ENCODE results near the gene TMEM86A.

- TF ChIP-seq ZNF367 (CRISPR knock-in tag; IDR thresholded peaks at IDR 0.05; ENCODE audit: borderline replicate concordance) (no peak), USF2 (IDR thresholded peaks at IDR 0.05; ENCODE audit: low read depth, low read length) (no peak), USF2 (CRISPR knock-in tag; IDR thresholded peaks at IDR 0.05; ENCODE audit: borderline replicate concordance) (no peak), ZNF3 (CRISPR knock-in tag; IDR thresholded peaks at IDR 0.05) (no peak), POLR2AphosphoS5 (IDR thresholded peaks at IDR 0.05; ENCODE audit: low read depth, low read length) (no peak), HMGA1 (CRISPR knock-in tag; conservative IDR thresholded peaks at IDR 0.05) (no peak), ZIK1 (CRISPR knock-in tag; IDR thresholded peaks at IDR 0.05; ENCODE audit: borderline replicate concordance, low read depth) (no peak), RBM22 (optimal IDR thresholded peaks at IDR 0.05; ENCODE audit: low read length) (no peak)
- TF ChIP-seq, protein P1, sequence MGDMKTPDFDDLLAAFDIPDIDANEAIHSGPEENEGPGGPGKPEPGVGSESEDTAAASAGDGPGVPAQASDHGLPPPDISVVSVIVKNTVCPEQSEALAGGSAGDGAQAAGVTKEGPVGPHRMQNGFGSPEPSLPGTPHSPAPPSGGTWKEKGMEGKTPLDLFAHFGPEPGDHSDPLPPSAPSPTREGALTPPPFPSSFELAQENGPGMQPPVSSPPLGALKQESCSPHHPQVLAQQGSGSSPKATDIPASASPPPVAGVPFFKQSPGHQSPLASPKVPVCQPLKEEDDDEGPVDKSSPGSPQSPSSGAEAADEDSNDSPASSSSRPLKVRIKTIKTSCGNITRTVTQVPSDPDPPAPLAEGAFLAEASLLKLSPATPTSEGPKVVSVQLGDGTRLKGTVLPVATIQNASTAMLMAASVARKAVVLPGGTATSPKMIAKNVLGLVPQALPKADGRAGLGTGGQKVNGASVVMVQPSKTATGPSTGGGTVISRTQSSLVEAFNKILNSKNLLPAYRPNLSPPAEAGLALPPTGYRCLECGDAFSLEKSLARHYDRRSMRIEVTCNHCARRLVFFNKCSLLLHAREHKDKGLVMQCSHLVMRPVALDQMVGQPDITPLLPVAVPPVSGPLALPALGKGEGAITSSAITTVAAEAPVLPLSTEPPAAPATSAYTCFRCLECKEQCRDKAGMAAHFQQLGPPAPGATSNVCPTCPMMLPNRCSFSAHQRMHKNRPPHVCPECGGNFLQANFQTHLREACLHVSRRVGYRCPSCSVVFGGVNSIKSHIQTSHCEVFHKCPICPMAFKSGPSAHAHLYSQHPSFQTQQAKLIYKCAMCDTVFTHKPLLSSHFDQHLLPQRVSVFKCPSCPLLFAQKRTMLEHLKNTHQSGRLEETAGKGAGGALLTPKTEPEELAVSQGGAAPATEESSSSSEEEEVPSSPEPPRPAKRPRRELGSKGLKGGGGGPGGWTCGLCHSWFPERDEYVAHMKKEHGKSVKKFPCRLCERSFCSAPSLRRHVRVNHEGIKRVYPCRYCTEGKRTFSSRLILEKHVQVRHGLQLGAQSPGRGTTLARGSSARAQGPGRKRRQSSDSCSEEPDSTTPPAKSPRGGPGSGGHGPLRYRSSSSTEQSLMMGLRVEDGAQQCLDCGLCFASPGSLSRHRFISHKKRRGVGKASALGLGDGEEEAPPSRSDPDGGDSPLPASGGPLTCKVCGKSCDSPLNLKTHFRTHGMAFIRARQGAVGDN (CRISPR knock-in tag; IDR thresholded peaks at IDR 0.05) = no peak
These were observed 7.2 kb downstream of the TMEM86A start for GRCh38 chr11:18705651-18706281.
